ENCODE measurements around the gene PACSIN2. TPM values are rescaled to one million over a fixed set of nuclear protein-coding genes. Genes with fewer than 3 reads are reported as not detected.

The PACSIN2 gene
- total RNA-seq, 4 donors from 2014 or later = 75.4 to 90.1 (median 87.9) TPM

DNA sequence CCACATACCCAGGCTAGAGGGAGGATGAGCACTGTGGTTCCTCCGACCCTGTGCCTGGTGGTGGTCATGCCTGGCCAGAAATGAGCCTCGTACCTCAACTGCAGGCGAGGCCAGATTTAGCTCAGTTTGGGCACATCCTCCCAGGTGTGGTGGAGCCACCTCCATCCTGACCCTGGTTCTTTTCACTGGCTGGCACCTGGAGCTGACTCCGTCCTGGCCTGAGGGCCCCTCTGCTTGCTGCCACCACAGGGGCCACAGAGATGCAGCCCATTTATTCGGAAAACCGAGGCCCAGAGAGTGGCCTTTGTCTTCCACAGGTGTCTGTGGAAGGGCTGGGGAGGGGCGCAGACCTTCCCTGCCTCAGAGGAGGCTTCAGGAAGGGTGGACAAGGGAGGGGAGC lies 148.8 kb downstream of the PACSIN2 start:
- Histone ChIP-seq H3K27ac (no peak overlapping the region), H3K36me3 (peaks cover 3 to 4% of the 10 kb centered on the region in 2 donors), H3K27me3 (no peaks in the 10 kb centered on the region), H3K4me3 (replicated peaks in 1 of 3) (no peak overlapping the region), H3K4me1 (peaks cover 7 to 20% of the 10 kb centered on the region in 2 donors), H3K9me3 (no peaks in the 10 kb centered on the region)
- DNase-seq = no peak
- no peak for TF ChIP-seq POLR2A (IDR thresholded peaks at IDR 0.05)
- TF ChIP-seq, protein P1, sequence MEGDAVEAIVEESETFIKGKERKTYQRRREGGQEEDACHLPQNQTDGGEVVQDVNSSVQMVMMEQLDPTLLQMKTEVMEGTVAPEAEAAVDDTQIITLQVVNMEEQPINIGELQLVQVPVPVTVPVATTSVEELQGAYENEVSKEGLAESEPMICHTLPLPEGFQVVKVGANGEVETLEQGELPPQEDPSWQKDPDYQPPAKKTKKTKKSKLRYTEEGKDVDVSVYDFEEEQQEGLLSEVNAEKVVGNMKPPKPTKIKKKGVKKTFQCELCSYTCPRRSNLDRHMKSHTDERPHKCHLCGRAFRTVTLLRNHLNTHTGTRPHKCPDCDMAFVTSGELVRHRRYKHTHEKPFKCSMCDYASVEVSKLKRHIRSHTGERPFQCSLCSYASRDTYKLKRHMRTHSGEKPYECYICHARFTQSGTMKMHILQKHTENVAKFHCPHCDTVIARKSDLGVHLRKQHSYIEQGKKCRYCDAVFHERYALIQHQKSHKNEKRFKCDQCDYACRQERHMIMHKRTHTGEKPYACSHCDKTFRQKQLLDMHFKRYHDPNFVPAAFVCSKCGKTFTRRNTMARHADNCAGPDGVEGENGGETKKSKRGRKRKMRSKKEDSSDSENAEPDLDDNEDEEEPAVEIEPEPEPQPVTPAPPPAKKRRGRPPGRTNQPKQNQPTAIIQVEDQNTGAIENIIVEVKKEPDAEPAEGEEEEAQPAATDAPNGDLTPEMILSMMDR (IDR thresholded peaks at IDR 0.05) = no peak
- intact Hi-C loops (cut with DNase I) = loop anchor here (10.0 kb wide), 2 partner anchors 201 to 229 kb away; no protein-coding TSS in a partner anchor
- 96 to 97% methylated on average over 6 of the region's 7 CpGs for WGBS, 2 donors

DNA sequence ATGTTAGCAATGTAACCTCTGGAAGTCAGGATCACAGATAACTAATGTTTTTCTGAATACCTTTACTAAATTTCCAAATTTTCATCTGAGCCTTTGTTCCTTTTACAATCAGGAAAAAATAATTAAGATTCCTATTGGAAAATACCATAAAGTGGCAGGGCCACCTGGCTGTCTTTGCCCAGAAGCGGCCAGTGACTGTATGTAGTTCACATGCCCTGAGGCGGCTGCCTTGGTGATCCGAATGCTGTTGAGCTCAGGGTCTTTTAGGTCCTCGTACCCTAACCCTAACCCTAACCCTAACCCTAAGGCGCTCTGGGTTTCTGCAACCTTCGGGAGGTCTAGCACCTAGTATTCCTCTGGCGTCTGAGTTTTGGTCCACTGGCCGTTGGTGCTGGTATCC lies 149.4 kb downstream of the PACSIN2 start:
- DNase-seq = no peak
- no peak overlapping the region for H3K4me3 ChIP-seq (replicated peaks in 1 of 3)
- H3K9me3 ChIP-seq = no peaks in the 10 kb centered on the region
- H3K27me3 ChIP-seq = no peaks in the 10 kb centered on the region
- no peak for TF ChIP-seq POLR2A (IDR thresholded peaks at IDR 0.05)
- TF ChIP-seq, protein P1 (IDR thresholded peaks at IDR 0.05) = no peak
- H3K27ac ChIP-seq = no peak overlapping the region
- intact Hi-C loops (cut with DNase I) = loop anchor here (10.0 kb wide), 2 partner anchors 201 to 229 kb away; no protein-coding TSS in a partner anchor
- no peaks in the 10 kb centered on the region for H3K36me3 ChIP-seq
- peaks cover 13 to 25% of the 10 kb centered on the region in 2 donors for H3K4me1 ChIP-seq
- 89 to 90% methylated on average over 8 of the region's 8 CpGs for WGBS, 2 donors

DNA sequence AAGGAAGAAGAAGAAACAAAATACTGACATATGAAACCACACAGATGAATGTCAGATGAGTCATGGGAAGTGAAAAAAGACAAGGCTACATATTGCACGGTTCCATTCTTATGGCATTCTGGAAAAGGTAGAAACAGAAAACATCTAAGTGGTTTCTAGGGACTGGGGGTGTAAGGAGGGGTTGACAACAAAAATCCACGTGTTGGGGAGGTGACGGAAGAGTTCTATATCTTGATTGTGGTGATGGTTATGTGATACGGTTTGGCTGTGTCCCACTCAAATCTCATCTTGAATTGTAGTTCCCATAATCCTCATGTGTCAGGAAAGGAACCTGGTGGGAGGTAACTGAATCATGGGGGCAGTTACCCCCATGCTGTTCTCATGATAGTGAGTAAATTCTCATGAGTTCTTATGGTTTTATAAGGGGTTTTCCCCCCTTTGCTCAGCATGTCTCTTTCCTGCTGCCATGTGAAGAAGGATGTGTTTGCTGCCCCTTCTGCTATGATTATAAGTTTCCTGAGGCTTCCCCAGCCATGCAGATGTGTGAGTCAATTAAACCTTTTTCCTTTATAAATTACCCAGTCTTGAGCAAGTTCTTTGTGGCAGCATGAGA lies 151.5 kb downstream of the PACSIN2 start:
- Histone ChIP-seq H3K27ac (no peak overlapping the region), H3K4me1 (peaks cover 12 to 18% of the 10 kb centered on the region in 2 donors), H3K9me3 (no peaks in the 10 kb centered on the region), H3K36me3 (no peaks in the 10 kb centered on the region), H3K4me3 (replicated peaks in 1 of 3) (no peak overlapping the region), H3K27me3 (no peaks in the 10 kb centered on the region)
- no peak for DNase-seq
- no peak for TF ChIP-seq POLR2A (IDR thresholded peaks at IDR 0.05)
- TF ChIP-seq, protein P1 (IDR thresholded peaks at IDR 0.05) = no peak
- intact Hi-C loops (cut with DNase I) = loop anchor here (10.0 kb wide), 2 partner anchors 199 to 231 kb away; no protein-coding TSS in a partner anchor
- WGBS, 2 donors = 79 to 87% methylated on average over 4 of the region's 4 CpGs

DNA sequence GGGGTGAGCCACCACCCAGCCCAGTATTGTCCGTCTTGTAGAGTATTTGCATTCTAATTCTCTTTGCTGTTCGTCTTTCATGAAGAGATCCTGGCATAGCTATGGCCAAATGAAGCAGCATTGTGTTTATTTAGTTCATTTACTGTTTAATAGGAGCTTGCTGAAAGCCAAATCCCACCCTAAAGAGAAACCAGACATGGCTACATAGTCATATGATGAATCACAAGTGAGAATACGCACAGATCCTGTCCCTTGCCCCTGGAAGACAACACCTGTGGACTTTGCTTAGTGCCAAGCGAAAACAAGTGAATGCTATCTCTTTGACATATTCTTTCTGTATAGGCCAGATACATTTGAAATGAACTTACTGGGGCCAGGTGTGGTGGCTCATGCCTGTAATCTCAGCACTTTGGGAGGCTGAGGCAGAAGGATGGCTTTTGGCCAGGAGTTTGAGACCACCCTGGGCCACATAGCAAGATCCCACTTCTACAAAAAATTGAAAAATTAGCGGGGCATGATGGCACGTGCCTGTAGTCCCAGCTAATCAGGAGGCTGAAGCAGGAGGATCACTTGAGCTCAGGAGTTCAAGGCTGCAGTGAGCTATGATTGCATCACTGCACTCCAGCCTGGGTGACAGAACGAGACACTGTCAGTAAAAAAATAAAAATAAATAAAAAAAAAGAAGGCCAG lies 152.8 kb downstream of the PACSIN2 start:
- H3K27me3 ChIP-seq = no peaks in the 10 kb centered on the region
- peaks cover 17 to 19% of the 10 kb centered on the region in 2 donors for H3K4me1 ChIP-seq
- intact Hi-C loops (cut with DNase I) = loop anchor here (10.0 kb wide), 2 partner anchors 197 to 233 kb away; no protein-coding TSS in a partner anchor
- 92 to 96% methylated on average over 7 of the region's 7 CpGs for WGBS, 2 donors
- TF ChIP-seq, protein P1 (IDR thresholded peaks at IDR 0.05) = no peak
- no peak for TF ChIP-seq POLR2A (IDR thresholded peaks at IDR 0.05)
- peak overlapping the region in 1 of 3 donors; percentile 58 for H3K27ac ChIP-seq
- no peaks in the 10 kb centered on the region for H3K36me3 ChIP-seq
- no peak overlapping the region for H3K4me3 ChIP-seq (replicated peaks in 1 of 3)
- DNase-seq = no peak
- H3K9me3 ChIP-seq = no peaks in the 10 kb centered on the region

DNA sequence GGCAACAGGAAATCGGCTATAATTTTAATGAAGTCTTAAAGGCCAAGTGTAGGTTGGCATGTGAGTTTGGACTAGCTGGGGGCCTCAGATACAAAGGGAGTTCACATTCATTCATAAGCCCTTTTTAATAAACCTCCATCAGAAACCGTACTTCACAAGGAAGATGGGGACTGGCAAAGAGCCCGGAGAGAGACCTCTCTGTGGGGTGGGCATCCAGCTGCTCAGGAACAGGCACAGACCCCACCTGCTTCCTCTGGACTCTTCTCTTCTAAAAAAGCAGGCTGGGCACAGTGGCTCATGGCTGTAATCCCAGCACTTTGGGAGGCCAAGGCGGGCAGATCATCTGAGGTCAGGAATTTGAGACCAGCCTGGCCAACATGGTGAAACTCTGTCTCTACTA lies 154.0 kb downstream of the PACSIN2 start:
- WGBS, 2 donors = 57 to 77% methylated on average over 4 of the region's 4 CpGs
- intact Hi-C loops (cut with DNase I) = loop anchor here (10.0 kb wide), 2 partner anchors 196 to 234 kb away; no protein-coding TSS in a partner anchor
- no peaks in the 10 kb centered on the region for H3K9me3 ChIP-seq
- no peaks in the 10 kb centered on the region for H3K36me3 ChIP-seq
- H3K4me3 ChIP-seq (replicated peaks in 1 of 3) = no peak overlapping the region
- peak in 1 of 2 donors; percentile 16 for DNase-seq
- TF ChIP-seq POLR2A (IDR thresholded peaks at IDR 0.05) = no peak
- TF ChIP-seq, protein P1 (IDR thresholded peaks at IDR 0.05) = no peak
- H3K27me3 ChIP-seq = no peaks in the 10 kb centered on the region
- H3K27ac ChIP-seq = peak overlapping the region; percentile 18 to 58 (median 56)
- H3K4me1 ChIP-seq = peaks cover 18 to 19% of the 10 kb centered on the region in 2 donors

Data from thyroid gland (tissue), 4 donors.